A549 (cell line): Measurements from ENCODE around the gene SHQ1.

Experiments
- CTCF ChIP-seq: fragments of >200 bp; sonication (Bioruptor Twin); formaldehyde crosslinking; IDR thresholded peaks from 3 replicates; pipeline ENCODE4 v1.5.1; 2016
- POLR2A ChIP-seq: IDR thresholded peaks from 2 replicates; pipeline ENCODE4 v1.6.1; 2012; ENCODE audit warnings: mild to moderate bottlenecking, low read length
- TF ChIP-seq, protein P1 (sequence below): IDR thresholded peaks from 2 replicates; pipeline ENCODE4 v1.6.1; 2012

- TF ChIP-seq POLR2A, result no peak
- TF ChIP-seq CTCF, result no peak
- TF ChIP-seq, protein P1, sequence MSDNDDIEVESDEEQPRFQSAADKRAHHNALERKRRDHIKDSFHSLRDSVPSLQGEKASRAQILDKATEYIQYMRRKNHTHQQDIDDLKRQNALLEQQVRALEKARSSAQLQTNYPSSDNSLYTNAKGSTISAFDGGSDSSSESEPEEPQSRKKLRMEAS, result no peak
These were observed 54.2 kb downstream of the SHQ1 start for GRCh38 chr3:72794079-72794478.
